Activated CD8-positive, alpha-beta memory T cell treated with anti-CD3 and anti-CD28 coated beads, Interleukin-2, amount 50 U/mL, for 48 hours (primary cell): ENCODE measurements around the gene ELOVL2.
"Not testable (repeated sequence)": the region's sequence is repeated elsewhere in the genome, so short reads cannot be mapped to it uniquely, and the experiment has no call there.

Experiments
- DNase-seq: peaks from one replicate; pipeline ENCODE4 v3.0.0-alpha.2; 2020

Gene ELOVL2

GRCh38 chr6:11021003-11021402, 23.1 kb downstream of the ELOVL2 start:
- no peak for DNase-seq

- no peak for DNase-seq
These were observed 25.9 kb downstream of the ELOVL2 start for GRCh38 chr6:11018225-11018624.

DNA sequence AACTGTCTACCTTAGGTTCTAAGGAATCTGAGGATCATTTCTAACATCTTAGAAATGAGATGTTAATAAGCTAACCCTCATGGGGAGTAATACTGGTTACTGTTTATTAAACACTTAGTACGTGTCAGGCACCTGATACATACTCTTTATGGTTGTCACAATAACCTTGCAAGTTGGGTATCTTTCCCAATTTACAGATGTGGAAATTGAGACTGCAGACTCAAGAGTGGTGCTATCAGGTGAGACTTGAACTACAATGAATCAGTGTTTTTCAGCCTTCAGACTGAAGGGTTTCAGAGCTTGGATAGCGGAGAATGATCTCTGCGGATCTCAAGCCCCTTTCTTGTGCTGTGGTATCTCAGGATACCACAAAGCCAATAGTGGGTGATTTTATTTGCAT, 27.0 kb downstream of the ELOVL2 start:
- DNase-seq: no peak

GRCh38 chr6:11016452-11016851, 27.7 kb downstream of the ELOVL2 start:
- DNase-seq: no peak

GRCh38 chr6:11015102-11015501, 29.0 kb downstream of the ELOVL2 start:
- DNase-seq: no peak

DNA sequence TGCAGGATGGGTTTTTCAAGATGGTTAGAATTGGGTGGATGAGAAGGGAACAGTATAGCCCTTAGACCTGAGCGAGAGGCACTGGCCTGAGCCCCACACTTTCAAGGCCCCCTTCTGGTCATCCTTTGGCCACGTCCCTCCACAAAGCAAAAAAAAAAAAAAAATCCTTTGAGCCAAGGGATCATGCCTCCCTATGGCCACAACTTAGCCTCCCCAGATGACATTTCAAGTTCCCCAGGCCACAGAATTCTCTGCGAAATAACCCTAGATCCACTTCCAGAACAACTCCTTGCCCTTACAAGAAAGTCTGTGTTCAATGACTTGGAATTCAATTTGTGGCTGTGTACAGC, 30.4 kb downstream of the ELOVL2 start:
- DNase-seq: no peak

GRCh38 chr6:11012976-11013720, 31.0 kb downstream of the ELOVL2 start:
- DNase-seq: no peak

- DNase-seq: no peak
These were observed 31.8 kb downstream of the ELOVL2 start for GRCh38 chr6:11012295-11012754.

- no peak for DNase-seq
These were observed 32.3 kb downstream of the ELOVL2 start for GRCh38 chr6:11011787-11012234.

DNA sequence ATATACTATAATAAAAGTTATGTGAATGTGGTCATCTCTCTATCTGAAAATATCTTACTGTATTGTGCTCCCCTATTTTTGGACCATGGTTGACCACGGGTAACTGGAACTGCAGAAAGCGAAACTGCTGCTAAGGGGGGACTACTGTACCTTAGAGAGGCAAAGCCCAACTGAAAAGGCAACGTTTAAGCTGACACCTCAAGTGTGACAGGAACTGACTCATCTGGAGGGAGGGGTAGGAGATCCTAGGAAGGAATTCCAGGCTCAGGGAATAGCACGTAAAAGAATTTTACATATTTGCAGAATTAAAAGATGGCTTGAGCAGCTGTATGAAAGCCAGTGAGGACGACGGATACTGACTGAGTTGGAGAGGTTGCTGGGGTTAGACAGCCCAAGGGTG, 34.8 kb downstream of the ELOVL2 start:
- DNase-seq: no peak

GRCh38 chr6:11008821-11009220, 35.3 kb downstream of the ELOVL2 start:
- DNase-seq: no peak

DNA sequence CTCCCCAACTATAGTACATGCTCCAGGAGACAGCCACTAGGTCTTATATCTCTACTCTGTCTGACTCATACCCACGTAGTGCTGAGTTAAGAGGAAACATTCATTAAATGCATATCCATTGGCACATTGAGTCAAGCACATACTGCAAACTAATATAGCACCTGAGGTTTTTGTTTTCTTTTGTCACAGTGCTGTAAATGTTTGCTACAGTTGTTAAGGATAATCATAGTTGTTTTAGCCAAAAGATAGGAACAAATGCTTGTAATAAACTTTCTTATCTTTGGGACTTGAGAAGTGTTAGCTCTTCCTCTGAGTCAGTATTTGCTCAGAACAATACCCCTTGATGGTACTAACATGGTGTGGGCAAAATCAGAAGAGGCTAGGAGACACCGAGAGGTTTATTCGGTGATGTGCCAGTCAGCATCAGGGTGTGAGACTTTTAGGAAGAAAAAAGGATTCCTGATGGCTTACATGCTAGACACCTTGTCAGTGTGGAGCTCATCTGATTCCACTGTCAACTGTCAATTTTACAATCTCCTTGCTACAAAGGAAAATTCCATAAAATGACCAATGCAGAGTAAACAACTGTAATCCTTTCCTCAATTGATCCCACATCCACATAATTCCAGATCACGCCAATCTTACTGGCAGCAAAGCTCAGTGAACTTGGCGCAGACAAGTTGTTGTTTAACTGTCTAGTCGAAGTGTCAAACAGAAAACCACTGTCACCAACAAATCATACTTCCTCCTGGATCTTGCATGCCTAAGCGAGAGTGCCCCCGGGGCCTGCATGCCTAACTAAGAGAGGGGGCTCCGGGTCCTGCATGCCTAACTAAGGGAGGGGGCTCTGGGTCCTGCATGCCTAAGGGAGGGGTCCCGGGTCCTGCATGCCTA, 36.1 kb downstream of the ELOVL2 start:
- DNase-seq: no peak

DNA sequence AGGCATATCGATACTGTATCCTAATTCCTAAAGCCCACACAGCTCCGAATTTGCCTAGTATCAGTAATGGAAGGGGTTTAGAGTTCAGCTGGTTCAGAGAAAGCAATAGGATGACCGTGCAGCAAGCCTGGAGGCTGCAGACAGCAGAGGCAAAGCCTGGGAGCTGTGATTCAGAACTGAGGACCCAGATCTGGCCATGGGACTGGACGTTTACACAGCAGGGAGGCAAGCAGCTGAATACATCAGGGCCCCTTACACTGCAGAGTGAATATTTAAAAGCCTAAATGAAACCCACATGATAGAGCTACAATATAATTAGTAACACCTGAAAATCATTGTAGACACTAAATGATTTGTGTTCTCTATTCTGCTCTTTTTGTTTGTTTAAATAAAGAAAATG, 38.0 kb downstream of the ELOVL2 start:
- DNase-seq: no peak

DNA sequence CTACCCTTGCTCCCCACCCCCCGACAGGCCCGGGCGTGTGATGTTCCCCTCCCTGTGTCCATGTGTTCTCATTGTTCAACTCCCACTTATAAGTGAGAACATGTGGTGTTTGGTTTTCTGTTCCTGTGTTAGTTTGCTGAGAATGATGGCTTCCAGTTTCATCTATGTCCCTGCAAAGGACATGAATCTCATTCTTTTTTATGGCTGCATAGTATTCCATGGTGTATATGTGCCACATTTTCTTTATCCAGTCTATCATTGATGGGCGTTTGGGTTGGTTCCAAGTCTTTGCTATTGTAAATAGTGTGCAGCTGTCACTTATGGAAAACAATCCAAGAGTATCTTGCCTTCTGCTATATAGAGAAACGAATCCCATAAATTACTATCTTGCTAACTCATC, 40.8 kb downstream of the ELOVL2 start:
- DNase-seq: not testable (repeated sequence)

DNA sequence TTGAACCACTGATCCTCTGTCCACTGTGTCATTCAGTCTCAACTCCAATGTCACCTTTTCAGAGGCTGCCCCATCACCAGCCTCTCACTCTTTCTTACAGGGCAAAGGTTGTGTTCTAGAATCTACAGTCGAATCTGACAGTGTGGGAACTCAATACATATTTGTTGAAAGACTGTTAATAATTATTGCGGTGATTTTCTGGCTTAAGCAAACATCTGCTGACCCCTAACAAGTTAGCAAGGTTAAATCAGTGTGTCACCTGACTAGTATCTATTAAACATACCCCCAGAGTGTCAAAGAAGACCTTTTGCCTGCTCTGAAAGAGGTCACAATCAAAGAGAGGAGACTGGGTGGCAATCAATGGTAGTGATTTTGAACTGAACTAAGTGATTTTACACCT, 41.9 kb downstream of the ELOVL2 start:
- DNase-seq: no peak

- DNase-seq: no peak
These were observed 44.1 kb downstream of the ELOVL2 start for GRCh38 chr6:10999994-11000393.

DNA sequence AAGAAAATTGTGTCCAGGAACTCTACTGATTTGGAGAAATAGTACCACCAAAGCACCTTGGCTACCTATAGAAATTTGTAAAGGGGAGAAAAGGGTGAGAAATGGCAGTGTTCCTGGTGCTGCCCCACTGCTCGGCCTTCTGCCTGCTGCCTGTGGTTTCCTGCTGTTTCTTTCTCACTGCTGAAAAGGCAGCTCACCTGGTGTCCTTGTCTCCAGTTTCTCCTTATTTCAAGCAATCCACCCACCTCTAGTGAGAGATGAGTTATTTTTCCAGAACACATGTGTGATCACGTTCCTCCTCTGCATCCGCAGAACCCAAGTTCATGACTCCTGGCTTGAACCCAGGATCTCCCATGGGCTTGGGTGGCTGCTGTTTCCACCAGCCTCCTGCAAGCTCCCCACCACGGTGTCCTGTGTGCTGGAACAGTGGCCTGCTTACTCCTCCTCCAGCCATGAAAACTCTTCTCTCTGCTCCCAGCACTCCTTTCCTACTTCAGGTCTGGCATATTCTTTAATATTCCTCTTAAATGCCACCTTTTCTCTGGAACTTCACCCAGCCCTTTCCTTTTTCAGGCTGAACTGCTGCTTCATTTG, 48.9 kb downstream of the ELOVL2 start:
- no peak for DNase-seq

- no peak for DNase-seq
These were observed 50.2 kb downstream of the ELOVL2 start for GRCh38 chr6:10993896-10994295.

GRCh38 chr6:10991115-10991514, 53.0 kb downstream of the ELOVL2 start:
- no peak for DNase-seq

DNA sequence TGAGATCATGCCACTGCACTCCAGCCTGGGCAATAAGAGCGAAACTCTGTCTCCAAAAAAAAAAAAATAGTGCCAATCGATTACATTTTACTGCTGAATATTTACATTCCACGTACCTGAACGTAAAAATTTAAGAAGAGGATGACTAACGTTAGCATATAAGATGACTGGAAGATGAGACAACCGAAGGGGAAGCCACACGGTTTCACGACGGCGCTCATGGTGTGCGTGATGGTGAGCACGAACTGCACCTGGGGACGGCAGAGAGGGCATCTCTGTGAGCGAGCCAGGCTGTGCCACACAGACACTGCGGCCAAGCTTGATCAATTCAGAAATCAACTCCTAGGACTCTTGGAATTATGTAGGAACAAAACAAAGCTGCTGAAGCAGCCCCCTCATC, 54.5 kb downstream of the ELOVL2 start:
- DNase-seq: no peak

- DNase-seq: not testable (repeated sequence)
These were observed 59.1 kb downstream of the ELOVL2 start for GRCh38 chr6:10984959-10985358.

DNA sequence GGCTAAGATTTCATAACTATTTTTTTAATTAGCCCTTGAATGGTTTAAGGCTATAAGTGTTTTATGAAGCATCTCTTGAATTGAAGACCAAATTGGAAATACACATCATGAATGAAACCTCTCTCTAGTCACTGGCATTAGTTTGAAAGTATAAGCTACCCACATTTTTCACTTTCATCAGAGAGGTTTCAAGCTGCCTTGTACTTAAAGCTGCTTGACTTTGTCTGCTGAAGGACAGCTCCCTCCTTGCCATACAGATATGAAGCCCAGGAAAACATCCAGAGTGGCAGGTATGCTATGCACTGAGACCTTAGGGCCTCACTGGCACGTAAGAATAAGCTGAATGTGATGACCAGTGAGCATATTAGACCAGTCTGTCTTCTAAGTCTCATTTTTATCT, 62.7 kb downstream of the ELOVL2 start:
- no peak for DNase-seq

DNA sequence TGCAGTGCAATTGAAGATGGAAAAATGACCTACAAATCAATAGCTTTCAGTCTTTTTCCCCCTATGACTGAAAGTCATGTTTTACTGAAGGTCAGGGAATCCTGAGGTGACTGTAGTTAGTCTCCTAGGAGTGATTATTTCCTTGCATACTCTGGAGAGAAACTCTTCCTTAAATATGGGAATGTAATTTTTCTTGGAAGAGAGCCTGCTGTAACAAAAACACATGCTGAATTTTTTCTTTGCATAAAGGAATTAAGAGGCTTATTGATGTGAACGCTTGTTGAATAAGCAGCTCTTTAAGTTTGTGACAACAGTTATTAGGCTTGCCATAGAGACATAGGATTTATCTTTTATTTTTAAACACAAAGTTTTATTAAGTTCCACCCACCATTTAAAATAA, 64.5 kb downstream of the ELOVL2 start:
- DNase-seq: no peak
